Sigmoid colon (tissue), 3 donors: ENCODE data around the gene GALNT1.

ENCODE experiments used
- CTCF ChIP-seq, 4 experiments: fragments of 450-650 bp in 3 of 4; fragments of 200-600 bp in 1 of 4; IDR thresholded peaks; one replicate each; pipeline ENCODE4 v1.5.1; 2016 to 2019; ENCODE audit warnings: antibody characterized with exemption in 4 of 4, mild to moderate bottlenecking in 3 of 4, moderate library complexity in 2 of 4
- POLR2A ChIP-seq, 2 donors: fragments of 450-650 bp; IDR thresholded peaks; one replicate each; pipeline ENCODE4 v1.6.1; 2016; ENCODE audit warnings: antibody characterized with exemption in 2 of 2, mild to moderate bottlenecking in 2 of 2, moderate library complexity in 2 of 2

DNA sequence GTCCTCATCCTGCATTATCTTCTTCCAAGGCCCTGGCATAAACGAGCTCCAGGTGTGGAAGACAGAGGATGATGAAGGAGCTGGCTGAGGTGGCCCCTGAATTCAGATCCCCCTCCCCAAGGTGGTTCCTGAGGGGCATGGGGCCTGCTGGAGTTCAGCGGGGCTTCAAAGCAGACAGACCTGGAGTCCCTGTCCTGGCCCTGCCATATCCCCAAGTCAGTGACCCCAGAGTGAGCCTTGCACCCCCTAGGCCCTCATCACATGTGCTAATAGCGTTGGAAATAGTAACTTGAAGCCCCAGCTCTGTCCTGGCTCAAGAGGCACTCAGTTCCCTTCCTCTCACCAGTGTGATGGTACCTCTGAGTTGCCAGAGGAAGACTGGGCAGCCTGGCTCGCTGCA lies 172.9 kb downstream of the GALNT1 start:
- TF ChIP-seq POLR2A (IDR thresholded peaks at IDR 0.05), result no peak
- no peak for TF ChIP-seq CTCF (IDR thresholded peaks at IDR 0.05)
